A204.1 (cell line): ENCODE results near the gene ZNFX1.

Experiments used
- FAIRE-seq: peaks from 2 replicates; lab custom pipeline; 2012; peaks lifted over from hg19 to GRCh38; lab: Jason Lieb, UNC

ZNFX1 gene

DNA sequence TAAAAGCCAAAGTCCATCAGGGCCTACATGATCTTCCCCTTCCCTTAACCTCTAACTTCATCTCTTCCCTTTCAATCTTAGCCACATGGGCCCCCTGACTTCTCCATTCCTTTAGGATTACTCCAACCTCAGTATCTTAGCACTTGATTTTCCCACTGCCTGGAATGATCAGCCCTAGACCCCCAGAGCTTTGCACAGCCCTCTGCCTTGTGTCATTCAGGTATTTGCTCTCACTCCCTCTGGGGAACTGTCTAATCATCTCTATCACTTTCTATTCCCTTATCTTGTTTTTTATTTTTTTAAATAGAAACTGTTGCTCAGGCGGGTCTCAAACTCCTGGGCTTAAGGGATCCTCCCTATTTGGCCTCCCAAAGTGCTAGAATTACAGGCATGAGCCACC lies 13.3 kb upstream of the ZNFX1 start:
- FAIRE-seq: no peak

GRCh38 chr20:49290608-49291191 lies 12.8 kb upstream of the ZNFX1 start:
- no peak for FAIRE-seq

GRCh38 chr20:49288784-49289696 lies 11.2 kb upstream of the ZNFX1 start:
- FAIRE-seq: no peak

DNA sequence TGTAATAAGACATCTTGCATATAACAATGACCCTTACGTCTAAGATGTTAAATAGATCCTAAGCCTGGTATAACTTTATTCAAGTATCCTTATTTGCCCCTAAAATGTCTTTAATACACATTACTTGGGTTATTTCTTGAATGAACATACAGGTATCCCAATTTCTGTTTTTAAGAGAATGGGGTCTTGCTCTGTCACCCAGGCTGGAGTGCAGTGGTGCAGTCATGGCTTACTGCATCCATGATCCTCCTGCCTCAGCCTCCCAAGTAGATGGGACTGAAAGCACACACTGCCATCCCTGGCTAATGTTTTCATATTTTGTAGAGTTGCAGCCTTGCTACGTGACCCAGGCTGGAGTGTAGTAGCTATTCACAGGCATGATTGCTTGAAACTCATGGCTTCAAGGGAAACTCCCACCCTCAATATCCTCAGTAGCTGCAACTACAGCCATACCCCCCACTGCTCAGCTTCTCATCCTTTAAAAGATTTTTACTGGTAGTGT lies 10.4 kb upstream of the ZNFX1 start:
- FAIRE-seq: no peak

- no peak for FAIRE-seq
Observed at GRCh38 chr20:49287555-49288249, 9.8 kb upstream of the ZNFX1 start.

DNA sequence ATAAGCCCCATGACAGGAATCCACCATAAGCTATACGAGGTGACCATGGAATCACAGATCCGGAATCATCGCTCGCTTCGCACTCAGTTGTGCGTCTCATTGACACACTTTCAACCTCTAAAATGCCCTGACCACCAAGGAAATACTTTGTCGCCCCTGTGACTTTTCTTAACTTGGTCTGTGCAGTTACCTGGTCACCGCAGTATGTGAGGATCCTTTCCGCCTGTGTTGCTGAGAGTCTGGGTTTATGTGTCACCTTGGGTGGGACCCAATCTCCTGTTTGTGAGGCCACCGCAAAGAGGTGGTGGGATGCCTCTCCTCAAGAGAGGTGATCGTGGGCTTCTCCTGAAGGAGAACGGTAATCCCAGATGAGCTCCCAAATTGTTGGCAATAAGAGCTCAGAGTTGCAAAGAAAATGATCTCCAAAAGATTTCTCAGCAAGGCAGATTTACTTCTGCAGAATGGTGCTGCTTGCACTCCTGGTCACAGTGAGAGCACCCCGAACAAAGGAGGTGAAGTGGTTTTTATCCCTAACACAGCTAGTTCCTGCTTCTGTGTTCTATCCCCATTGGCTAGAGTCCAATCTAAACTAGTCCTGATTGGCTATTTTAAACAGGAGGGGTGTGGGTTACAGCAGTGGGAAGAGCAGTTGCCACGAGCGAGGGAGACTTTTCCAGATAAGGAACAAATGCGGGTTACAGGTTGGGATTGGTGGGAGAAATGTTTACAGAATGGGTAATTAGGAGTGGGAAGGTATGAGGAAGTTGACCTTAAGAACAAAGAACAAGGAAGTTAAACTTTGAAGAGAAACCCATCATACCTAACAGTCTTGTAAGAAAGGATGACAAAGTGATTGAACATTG lies 9.1 kb upstream of the ZNFX1 start:
- no peak for FAIRE-seq

DNA sequence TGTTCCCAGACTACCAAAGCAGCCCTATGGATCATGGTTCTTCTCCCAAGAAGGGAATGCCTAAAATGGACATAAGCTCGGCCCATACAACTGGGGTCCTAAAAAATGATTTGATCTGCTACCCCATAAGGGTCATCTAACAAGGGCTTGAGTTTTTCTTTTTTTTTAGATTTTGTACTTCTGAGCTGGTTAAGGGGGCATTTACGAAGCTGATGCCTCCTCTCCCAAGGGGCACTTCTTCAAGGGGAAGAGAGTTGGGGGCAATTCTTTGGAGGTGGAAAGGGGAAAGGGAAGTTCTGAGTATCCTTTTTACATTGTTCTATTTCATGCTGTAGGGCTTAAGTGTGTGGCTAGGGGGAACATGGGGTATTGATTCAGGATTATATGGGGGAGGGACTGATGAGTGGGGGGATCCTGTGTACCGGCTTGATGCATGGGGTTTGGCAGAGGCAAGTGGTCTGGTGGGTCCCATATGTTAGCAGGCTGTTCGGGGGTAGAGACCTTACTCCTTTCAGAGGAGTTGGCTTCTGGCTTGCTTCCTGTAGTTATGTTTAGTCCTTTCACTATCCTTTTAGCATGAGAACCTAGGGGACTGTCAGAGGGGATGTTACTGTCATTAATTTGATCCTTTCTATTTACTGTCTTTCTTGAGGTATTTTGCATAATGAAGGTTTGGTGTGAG lies 8.1 kb upstream of the ZNFX1 start:
- no peak for FAIRE-seq

DNA sequence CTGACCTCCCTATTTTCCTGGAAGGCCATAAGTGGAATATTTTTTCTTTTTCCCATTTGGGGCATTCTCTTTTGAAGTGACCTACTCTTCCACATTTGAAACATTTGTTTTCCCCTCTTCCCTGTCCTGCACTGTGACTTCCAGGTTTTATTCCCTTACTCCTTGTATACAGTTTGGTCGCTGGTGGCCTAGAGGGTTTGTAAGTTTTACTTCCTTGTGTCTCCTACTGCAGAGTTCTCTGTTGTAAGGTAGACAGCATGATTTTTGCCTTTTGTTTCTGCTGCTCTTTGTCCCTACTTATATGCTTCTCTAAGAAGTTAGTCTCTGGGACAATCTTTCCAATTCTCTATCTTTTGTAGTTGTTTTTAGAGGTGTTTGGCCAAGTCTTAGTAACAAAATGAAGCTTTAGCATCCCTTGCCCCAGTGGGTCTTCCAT lies 7.4 kb upstream of the ZNFX1 start:
- no peak for FAIRE-seq

DNA sequence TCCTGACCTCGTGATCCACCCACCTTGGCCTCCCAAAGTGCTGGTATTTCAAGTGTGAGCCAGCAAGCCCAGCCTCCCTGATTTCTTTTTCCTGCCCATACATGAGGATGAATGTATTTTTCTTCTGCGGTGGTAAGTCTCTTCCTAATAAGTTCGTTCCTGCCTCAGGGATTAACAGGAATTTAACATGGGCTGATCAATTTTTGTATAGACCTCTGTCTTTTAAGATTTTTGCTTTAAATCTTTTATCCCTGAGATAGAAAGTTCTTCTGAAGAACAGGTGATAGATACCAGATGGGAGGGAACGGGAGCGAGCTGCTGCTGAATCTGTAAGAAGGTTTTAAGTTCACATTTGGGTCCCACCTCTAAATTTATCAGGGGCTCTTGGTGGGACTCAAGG lies 7.0 kb upstream of the ZNFX1 start:
- no peak for FAIRE-seq

GRCh38 chr20:49283703-49284625 lies 6.1 kb upstream of the ZNFX1 start:
- FAIRE-seq: no peak

DNA sequence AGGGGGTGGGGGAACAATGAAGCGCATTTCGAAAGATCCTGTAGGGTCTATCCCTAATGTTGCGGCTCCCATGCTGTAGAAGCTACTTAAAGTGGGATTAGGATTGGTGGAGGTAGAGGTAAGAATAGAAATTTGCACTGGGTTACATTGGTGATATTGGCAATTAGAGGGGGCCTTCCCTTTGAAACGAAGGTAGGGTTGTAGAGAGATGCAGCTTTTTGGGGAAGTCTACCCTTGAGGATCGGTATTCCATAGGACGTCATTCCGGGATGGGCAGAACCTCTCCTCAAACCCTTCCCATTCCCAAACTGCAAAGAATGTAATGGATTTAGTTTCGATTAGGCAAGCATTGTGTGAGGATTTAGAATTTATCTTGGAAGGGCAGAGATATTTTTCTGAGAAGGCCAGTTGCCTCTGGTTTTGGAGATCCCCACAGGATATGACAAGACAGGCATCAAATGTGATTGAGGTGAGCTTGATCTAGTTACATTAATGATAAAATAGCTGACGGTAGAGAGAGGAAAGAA lies 5.4 kb upstream of the ZNFX1 start:
- no peak for FAIRE-seq

- FAIRE-seq: no peak
Observed at GRCh38 chr20:49282584-49283171, 4.8 kb upstream of the ZNFX1 start.

GRCh38 chr20:49281913-49282467 lies 4.1 kb upstream of the ZNFX1 start:
- FAIRE-seq: no peak

DNA sequence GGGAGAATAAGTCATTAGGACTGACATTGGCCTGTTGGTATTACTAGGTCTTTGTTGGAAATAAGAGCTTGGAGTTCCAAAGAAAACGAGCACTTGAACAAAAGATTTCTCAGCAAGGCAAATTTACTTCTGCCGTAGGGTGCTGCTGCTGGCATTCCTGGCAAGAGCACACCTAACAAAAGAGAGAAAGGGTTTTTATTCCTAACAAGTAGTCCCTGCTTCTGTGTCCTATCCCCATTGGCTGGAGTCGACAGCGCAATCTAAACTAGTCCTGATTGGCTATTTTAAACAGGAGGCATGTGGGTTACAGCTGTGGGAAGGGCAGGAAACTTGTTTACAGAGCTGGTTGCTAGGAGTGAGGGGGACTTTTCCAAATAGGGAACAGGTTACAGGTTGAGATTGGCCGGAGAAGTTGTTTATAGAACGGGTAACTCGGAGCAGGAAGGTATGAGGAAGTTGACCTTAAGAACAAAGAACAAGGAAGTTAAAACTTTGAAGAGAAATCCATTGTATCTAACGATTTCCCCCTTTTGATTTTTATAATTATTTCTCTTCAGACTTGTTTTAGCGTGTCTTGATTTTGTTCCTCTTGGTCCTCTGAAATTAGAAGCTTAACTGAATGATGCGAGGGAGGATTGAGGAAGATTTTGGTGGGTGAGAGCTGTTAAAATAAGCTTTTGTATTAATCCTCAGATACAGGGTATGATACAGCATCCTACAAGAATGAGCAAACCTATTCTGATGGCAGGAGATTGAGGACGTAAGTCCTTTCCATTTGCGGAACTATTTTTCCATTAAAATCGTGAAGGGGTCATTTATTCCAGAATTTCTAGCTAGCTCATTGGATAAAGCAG lies 3.4 kb upstream of the ZNFX1 start:
- no peak for FAIRE-seq

GRCh38 chr20:49280463-49281058 lies 2.7 kb upstream of the ZNFX1 start:
- FAIRE-seq: no peak

DNA sequence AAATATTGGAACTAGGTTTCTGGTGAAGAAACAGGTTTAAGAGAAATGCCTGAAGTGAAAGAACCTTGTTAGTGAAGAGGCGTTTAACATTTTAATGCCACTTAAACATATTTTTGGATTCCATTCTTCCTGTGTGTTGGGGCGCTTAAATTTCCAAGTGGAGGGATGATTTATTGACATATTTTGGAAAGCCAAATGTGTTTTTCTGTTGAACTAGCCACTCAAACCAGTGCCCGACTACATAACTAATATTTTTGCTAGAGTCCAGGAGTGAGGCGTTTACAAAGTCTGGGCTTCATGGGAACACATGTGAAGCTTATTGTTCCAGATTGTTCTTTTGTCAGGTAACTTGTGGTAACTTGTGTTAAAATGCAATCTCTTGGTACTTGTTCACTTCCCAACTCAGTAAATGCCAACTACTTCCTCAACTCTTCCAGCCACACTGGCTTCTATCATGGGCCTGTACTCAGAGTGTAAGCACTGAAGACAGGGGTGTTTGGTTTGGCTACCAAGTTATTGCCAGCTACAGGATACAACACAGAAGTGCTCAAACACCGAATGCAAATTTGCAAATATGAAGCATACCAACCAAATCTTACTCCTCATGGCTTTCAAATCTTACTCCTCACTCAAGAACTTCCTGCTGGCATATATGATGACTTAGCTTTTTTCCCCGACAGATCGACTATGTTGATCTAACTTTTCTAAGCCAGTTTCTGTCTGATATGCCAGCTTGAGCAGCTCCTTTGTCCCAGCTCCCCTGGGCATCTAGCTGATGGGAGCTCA lies 2.0 kb upstream of the ZNFX1 start:
- no peak for FAIRE-seq
